Dermis blood vessel endothelial cell (primary cell): ENCODE results near the gene RNF128. TPM values are rescaled to one million over a fixed set of nuclear protein-coding genes. Genes with fewer than 3 reads are reported as not detected.

ENCODE experiments used
- DNase-seq: peaks from one replicate; pipeline ENCODE4 v3.0.0; 2010
- total RNA-seq: library from RNA; depleted of rRNA; stranded (reverse); fragments of >200 nt; gene quantifications from 2 replicates; pipeline ENCODE4 v1.2.3, GENCODE V29; 2014

Gene RNF128
- 0.09 and 0.17 TPM in 2 replicates for total RNA-seq

GRCh38 chrX:106726485-106727437, at the start of gene RNF128:
RNF128 (plus strand) TSS chrX:106726701; CDS start chrX:106726914, 213 bp downstream.
- no peak for DNase-seq

GRCh38 chrX:106680716-106681115, 45.8 kb upstream of the RNF128 start:
- no peak for DNase-seq

GRCh38 chrX:106684207-106684606, 42.3 kb upstream of the RNF128 start:
- no peak for DNase-seq

- DNase-seq, result no peak
Observed at GRCh38 chrX:106692425-106693065, 34.0 kb upstream of the RNF128 start.

GRCh38 chrX:106696502-106696901, 30.0 kb upstream of the RNF128 start:
- DNase-seq, result no peak

GRCh38 chrX:106698693-106699092, 27.8 kb upstream of the RNF128 start:
- DNase-seq, result no peak

- DNase-seq, result no peak
Observed at GRCh38 chrX:106702636-106703035, 23.9 kb upstream of the RNF128 start.

- no peak for DNase-seq
Observed at GRCh38 chrX:106706466-106706865, 20.0 kb upstream of the RNF128 start.

GRCh38 chrX:106707771-106708454, 18.6 kb upstream of the RNF128 start:
- DNase-seq, result no peak

- DNase-seq, result no peak
Observed at GRCh38 chrX:106710771-106711170, 15.7 kb upstream of the RNF128 start.

- DNase-seq, result no peak
Observed at GRCh38 chrX:106711375-106711774, 15.1 kb upstream of the RNF128 start.

GRCh38 chrX:106716004-106716403, 10.5 kb upstream of the RNF128 start:
- no peak for DNase-seq

- DNase-seq, result no peak
Observed at GRCh38 chrX:106716463-106716862, 10.0 kb upstream of the RNF128 start.

GRCh38 chrX:106718709-106719108, 7.8 kb upstream of the RNF128 start:
- DNase-seq, result no peak

- no peak for DNase-seq
Observed at GRCh38 chrX:106725931-106726330, 570 bp upstream of the RNF128 start.

GRCh38 chrX:106728337-106728736, 1.8 kb downstream of the RNF128 start:
- DNase-seq, result no peak

GRCh38 chrX:106730401-106730800, 3.9 kb downstream of the RNF128 start:
- no peak for DNase-seq

- DNase-seq, result no peak
Observed at GRCh38 chrX:106731590-106731989, 5.1 kb downstream of the RNF128 start.

- no peak for DNase-seq
Observed at GRCh38 chrX:106734827-106735226, 8.3 kb downstream of the RNF128 start.

- no peak for DNase-seq
Observed at GRCh38 chrX:106740193-106740780, 13.8 kb downstream of the RNF128 start.

- DNase-seq, result no peak
Observed at GRCh38 chrX:106742193-106742592, 15.7 kb downstream of the RNF128 start.

- no peak for DNase-seq
Observed at GRCh38 chrX:106742805-106743204, 16.3 kb downstream of the RNF128 start.

- DNase-seq, result no peak
Observed at GRCh38 chrX:106748377-106748776, 21.9 kb downstream of the RNF128 start.
